Hematopoietic multipotent progenitor cell treated with erythropoietin and hydrocortisone succinate and interleukin-3 and kit ligand, for 8 days (in vitro differentiated cells): ENCODE results near the gene PTP4A2.
A peak's percentile ranks its signal among the peaks of the same experiment; 100 is the strongest.

Experiments used
- DNase-seq: peaks from one replicate; pipeline ENCODE4 v3.0.0-alpha.2; 2015

PTP4A2 gene

GRCh38 chr1:31938184-31938975, at the start of gene PTP4A2:
PTP4A2 (minus strand) TSS chr1:31938368; CDS start chr1:31919065, 19,303 bp downstream.
- DNase-seq, result peak; percentile 96

DNA sequence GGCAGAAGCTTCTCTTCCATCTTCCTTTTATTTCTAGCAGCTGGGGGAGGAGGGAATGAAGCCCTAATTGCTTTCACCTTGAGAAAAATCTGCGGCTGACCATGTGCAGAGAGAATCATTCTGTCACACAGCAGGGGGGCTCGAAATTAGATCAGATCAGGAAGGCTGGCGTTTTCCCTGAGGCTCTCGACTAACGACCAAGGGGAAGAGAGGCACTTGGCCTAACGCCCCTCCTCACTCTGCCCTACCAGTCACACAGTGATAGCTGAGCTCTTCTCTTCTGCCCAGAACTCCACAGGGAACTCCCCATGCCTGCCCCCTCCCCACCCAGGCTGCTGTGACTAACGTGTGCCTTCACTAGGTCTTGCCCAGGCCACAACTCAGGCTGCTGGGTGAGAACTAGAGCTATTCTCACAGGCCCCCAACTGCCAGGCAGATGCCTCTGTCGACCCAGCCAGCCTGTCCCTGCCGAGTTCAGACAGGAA, 49.0 kb upstream of the PTP4A2 start:
- no peak for DNase-seq

DNA sequence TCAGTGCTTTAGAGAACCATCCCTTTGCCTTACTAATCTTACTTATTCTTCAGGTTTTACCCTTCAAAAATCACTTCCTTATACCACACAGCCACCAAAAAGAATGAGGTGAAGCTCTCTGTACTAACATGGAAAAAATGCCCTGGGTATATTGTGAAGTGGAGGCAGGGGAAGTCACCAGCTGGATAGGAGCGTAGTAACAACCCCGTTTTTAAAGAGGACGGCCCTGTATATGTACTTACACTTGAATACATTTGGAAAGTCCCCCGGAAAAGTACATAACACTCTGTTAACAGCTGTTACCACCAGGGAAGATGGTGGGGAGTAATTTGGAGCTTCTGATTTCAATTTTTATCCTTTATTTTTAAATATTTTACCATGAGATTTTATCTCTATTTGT, 47.3 kb upstream of the PTP4A2 start:
- DNase-seq, result no peak

DNA sequence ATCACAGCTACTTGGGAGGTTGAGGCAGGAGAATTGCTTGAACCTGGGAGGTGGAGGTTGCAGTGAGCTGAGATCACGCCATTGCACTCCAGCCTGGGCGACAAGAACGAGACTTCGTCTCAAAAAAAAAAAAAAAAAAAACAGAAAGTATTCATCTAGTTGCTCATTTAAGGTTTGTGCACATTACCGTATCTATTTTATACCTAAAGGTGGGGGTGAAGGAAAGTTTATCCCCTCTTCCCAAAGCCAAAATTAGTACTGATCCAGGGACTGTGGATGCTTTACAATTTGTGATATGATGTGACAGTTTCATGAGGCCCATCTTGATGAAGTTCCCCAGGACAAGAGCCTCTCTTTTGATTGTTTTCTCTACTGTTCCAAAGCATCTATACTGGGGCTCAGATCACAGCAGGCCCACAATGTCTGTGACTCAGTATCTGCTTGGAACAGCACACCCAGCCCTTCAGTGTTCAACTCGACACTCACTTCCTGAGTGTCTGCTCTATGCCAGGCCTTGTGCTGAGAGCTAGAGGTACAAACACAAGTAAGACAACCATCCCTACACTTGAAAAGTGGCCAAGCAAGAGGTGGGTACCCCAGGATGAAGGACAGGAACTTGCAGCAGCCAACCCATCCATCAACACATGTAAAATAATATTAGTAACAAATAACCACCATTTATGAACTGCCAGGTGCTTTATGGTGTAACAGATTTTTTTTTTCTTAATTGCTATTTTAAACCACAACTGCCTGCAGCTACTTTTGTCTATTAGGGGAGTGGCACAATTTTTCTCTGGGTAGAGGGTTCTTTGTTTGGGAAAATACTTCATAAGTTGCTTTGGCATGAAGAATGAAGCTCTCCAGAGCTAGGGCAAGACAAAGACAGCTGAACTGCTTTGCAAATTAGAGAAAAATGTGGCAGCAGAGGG, 46.5 kb upstream of the PTP4A2 start:
- no peak for DNase-seq

GRCh38 chr1:31981972-31982371, 43.8 kb upstream of the PTP4A2 start:
- DNase-seq, result no peak

GRCh38 chr1:31981456-31981839, 43.3 kb upstream of the PTP4A2 start:
- no peak for DNase-seq

DNA sequence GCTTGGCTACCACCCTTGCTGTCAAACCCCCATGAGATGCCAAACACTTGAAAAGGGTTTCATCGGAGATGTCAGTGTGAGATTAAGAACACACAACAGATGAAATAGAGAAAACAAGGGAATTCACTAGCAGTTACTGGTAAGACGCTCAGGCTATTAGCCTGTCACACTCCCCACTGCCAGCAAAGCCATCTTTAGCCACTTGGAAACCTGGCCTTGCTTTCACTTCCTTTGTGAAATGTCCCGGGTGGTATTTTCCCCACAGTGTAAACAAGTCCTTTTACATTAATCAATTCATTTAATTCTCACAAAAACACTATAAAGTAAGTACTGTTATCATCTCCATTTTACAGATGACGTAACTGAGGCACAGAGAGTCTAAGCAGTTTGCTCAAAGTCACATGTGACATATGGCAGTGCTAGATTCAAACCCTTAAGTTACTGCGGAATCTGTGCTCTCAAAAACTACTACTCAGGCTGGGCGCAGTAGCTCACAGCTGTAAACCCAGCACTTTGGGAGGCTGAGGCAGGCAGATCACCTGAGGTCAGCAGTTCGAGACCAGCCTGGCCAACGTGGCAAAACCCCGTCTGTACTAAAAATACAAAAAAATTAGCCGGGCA, 42.8 kb upstream of the PTP4A2 start:
- DNase-seq, result no peak

DNA sequence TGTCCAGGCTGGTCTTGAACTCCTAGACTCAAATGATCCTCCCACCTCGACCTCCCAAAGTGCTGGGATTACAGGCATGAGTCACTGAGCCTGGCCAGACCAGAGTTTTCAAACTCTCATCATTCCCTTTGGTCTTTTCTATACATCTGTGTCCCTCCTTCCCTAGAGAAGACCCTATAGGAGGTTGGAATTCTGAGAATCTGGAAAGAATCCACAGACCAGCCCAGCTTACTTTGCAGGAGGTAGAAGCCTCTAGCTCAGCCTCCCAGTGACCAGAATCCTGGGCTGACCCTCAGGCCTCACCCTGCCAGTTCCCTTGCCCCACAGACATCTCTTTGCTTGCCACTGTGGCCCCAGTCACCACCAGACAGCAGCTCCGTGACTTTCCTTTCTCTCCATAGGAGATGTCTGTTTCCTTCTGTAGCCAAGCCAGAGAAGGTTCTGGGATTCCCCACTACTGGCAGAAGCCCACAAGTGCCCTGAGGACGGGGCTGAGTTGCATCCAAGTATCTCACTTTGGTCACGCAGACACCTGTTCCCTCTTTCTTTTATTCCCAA, 40.8 kb upstream of the PTP4A2 start:
- no peak for DNase-seq

DNA sequence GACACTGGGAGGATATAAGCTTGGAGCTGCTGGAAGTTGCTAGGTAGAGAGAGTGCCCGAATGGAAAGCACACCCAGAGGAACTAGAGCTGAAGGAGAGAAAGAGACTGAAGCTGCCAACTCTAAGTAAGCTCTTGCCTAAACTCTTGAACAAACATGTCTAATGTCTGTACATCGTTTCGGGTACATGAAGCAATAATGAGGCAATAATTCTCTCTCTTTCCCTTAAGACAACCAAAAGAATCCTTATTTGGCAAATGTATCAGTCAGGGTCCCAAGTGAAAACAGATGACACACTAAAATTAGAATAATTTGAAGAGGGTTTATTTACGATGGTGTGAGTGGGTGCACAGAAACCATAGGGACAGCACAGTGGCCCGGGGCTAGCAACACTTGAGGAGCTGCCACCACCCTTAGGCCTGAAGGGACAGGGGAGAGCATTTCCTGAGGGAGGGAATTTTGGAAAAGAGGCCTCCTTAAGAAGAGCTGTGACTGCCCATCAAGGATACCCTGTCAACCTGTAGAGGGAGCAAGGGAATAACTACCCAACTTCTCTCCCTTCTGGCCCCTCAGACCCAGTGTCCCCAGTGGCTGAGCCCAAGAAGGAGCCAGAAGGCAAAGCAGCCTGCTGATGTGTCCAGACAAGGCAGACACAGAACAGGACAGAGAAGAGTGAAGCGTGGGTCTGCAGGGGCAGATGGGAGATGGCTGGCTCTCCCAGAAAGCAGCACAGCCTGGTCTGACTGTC, 39.4 kb upstream of the PTP4A2 start:
- DNase-seq, result peak; percentile 51

GRCh38 chr1:31976401-31976800, 38.2 kb upstream of the PTP4A2 start:
- DNase-seq, result no peak

GRCh38 chr1:31970873-31971272, 32.7 kb upstream of the PTP4A2 start:
- DNase-seq, result no peak

- no peak for DNase-seq
Measured at GRCh38 chr1:31961536-31961935, 23.4 kb upstream of the PTP4A2 start.

DNA sequence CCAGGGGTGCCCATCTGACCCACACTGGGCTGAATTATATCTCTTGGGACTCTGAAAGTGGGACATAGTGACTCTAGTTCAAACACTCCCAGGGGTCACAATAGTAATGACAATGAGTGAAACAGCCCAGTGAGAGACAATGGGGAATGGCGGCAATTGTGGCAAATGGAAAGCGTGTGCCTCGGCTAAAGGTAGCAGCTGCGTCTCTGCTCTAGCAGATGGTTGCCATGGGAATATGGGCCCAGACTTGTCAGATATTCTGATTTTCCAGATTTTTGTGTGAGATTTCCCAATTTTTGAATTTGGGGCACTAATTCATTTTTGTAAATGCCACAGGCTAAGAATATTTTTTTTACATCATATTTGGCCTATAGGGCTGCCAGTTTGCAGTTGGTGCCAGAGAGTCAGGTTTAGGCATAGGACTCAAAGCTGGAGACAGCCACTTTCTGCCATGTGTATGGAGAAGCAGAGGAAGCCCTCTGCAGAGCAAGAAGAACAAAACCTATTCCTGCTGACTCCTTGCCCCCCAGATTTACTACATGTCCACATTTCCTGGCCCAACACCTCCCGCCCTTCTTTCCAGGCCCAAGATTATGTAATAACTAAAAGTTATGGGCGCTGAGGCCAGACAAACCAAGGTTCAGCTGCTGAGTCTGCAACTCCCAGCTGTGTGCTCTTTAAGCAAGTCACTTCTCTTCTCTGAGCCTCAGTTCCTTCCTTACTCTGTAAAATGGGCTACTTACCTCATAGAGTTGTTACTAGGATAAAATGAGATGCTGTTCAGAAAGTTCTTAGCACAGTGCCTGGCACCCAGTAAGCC, 21.6 kb upstream of the PTP4A2 start:
- no peak for DNase-seq

DNA sequence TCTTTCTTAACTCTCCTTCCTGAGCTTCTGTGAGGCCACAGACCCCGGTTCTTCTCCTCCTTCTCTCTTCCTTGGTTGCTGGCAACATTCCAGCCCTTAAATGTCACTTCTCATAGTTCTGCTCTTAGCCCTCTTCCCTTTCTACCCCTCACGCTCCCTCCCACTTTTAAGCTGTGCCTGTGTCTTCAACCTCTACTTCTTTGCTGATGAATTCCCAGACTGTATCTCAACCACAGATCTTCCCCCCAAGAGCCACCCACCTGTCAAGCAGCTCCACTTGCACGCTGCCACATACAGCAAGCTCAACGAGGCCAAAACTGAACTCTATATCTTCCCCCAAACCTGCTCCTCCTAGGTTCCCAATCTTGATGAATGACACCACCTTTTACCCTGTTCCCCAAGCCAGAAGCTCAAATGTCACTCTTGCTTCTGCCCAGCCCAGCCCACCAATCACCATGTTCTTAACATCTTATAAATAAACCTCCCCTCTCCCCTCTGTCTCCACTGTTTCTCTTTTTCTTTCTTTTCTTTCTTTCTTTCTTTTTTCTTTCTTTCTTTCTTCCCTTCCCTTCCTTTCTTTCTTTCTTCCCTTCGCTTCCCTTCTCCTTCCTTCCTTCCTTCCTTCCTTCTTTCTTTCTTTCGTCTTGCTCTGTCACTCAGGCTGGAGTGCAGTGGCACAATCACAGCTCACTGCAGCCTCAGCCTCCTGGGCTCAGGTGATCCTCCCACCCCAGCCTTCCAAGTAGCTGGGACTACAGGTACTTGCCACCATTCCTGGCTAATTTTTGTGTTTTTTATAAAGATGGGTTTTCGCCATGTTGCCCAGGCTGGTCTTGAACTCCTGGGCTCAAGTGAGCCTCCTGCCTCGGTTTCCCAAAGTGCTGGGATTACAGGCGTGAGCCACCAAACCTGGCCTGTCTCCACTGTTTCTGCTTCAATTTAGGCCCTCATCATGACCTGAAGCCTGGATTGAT, 19.8 kb upstream of the PTP4A2 start:
- DNase-seq, result peak; percentile 73

GRCh38 chr1:31955917-31956736, 18.0 kb upstream of the PTP4A2 start:
- peak; percentile 92 for DNase-seq

GRCh38 chr1:31954607-31955283, 16.6 kb upstream of the PTP4A2 start:
- DNase-seq, result no peak

- no peak for DNase-seq
Measured at GRCh38 chr1:31952825-31953220, 14.7 kb upstream of the PTP4A2 start.

GRCh38 chr1:31951276-31951675, 13.1 kb upstream of the PTP4A2 start:
- no peak for DNase-seq

DNA sequence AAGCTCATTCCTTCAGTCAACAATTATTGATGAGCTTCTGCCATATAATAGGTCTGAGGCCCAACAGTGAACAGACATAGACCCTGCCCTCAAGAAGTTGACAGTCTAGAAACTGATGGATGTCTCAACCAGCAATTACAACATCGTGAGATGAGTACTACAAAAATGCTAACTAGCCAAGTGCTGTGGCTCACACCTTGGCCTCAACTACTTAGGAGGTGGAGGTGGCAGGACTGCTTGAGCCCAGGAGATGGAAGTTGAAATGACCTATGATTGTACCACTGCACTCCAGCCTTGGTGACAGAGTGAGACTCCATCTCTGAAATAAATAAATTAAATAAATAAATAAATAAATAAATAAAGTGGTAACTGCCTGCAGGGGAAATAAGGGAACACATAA, 11.7 kb upstream of the PTP4A2 start:
- no peak for DNase-seq
